CD8-positive, alpha-beta memory T cell (primary cell): ENCODE data around the gene SERPINB11. TPM values are rescaled to one million over a fixed set of nuclear protein-coding genes. Genes with fewer than 3 reads are reported as not detected.

ENCODE experiments used
- CTCF ChIA-PET: fragments of 350-600 bp; sonication (Branson Sonifier 250); formaldehyde crosslinking; loops from one replicate; lab custom pipeline; 2021; ENCODE audit warnings: antibody characterized with exemption; lab: Charles Lee
- POLR2A ChIA-PET: fragments of 350-600 bp; sonication (Branson Sonifier 250); formaldehyde crosslinking; loops from one replicate; lab custom pipeline; 2021; ENCODE audit warnings: antibody characterized with exemption; lab: Charles Lee
- DNase-seq, 5 donors: peaks; one replicate each; pipeline versions ENCODE4 v3.0.0 to v3.0.0-alpha.2; 2020 to 2022; ENCODE audit warnings: mixed read lengths in 1 of 5
- H3K27ac ChIP-seq: one replicate; pipeline ENCODE4 v1.7.0; 2013; ENCODE audit warnings: low read depth, mild to moderate bottlenecking, low read length, moderate library complexity
- H3K27me3 ChIP-seq: 2 replicates; pipeline ENCODE4 v1.7.0; 2013; ENCODE audit warnings: low read length, mild to moderate bottlenecking; ENCODE audit not compliant: insufficient read depth, poor library complexity, severe bottlenecking
- H3K36me3 ChIP-seq: 2 replicates; pipeline ENCODE4 v1.7.0; 2013; ENCODE audit warnings: mild to moderate bottlenecking, low read length, moderate library complexity; ENCODE audit not compliant: insufficient read depth
- H3K4me1 ChIP-seq: 2 replicates; pipeline ENCODE4 v1.7.0; 2013; ENCODE audit warnings: mild to moderate bottlenecking, low read length, moderate library complexity; ENCODE audit not compliant: insufficient read depth
- H3K4me3 ChIP-seq: 2 replicates; pipeline ENCODE4 v1.7.0; 2013; ENCODE audit warnings: mild to moderate bottlenecking, low read length
- H3K9me3 ChIP-seq: 2 replicates; pipeline ENCODE4 v1.7.0; 2013; ENCODE audit warnings: mild to moderate bottlenecking, low read length
- H3K27ac Mint-ChIP-seq, 8 donors: one replicate each; pipeline ENCODE4 v1.8.0; 2020 to 2021; ENCODE audit warnings: mixed read lengths in 8 of 8, mild to moderate bottlenecking in 6 of 8, inconsistent platforms in 3 of 8, moderate library complexity in 3 of 8
- H3K27me3 Mint-ChIP-seq, 2 donors: one replicate each; pipeline ENCODE4 v1.8.0; 2020 to 2021; ENCODE audit warnings: mixed read lengths in 2 of 2, mild to moderate bottlenecking in 1 of 2, moderate library complexity in 1 of 2
- H3K36me3 Mint-ChIP-seq, 3 donors: one replicate each; pipeline ENCODE4 v1.8.0; 2020 to 2021; ENCODE audit warnings: mixed read lengths in 3 of 3, inconsistent platforms in 1 of 3, mild to moderate bottlenecking in 1 of 3
- H3K4me1 Mint-ChIP-seq, 3 donors: one replicate each; pipeline ENCODE4 v1.8.0; 2020 to 2021; ENCODE audit warnings: mixed read lengths in 3 of 3, inconsistent platforms in 1 of 3, mild to moderate bottlenecking in 1 of 3
- H3K4me3 Mint-ChIP-seq, 7 donors: one replicate each; pipeline ENCODE4 v1.8.0; 2020 to 2021; ENCODE audit warnings: mixed read lengths in 7 of 7, mild to moderate bottlenecking in 6 of 7, moderate library complexity in 4 of 7, inconsistent platforms in 2 of 7
- H3K9me3 Mint-ChIP-seq, 5 donors: one replicate each; pipeline ENCODE4 v1.8.0; 2020 to 2022; ENCODE audit warnings: mixed read lengths in 5 of 5, mild to moderate bottlenecking in 3 of 5, moderate library complexity in 2 of 5, inconsistent platforms in 1 of 5
- polyA plus RNA-seq: library from polyadenylated mRNA; unstranded; fragments of 300-500 nt; fragmentation: Illumina TruSeq; gene quantifications from one replicate; pipeline ENCODE4 v1.2.3, GENCODE V29; 2021
- total RNA-seq, 2 experiments: library from RNA; stranded (reverse); gene quantifications; one replicate each; pipeline ENCODE4 v1.2.3, GENCODE V29; 2021

The SERPINB11 gene
- total and polyA plus RNA-seq, 3 experiments from 2014 or later, result not detected

GRCh38 chr18:63762518-63762917, 59.8 kb downstream of the SERPINB11 start:
- H3K9me3 Mint-ChIP-seq, result peaks cover 8 to 15% (median 14%) of the 10 kb centered on the region in 5 donors
- H3K4me3 Mint-ChIP-seq, result no peak overlapping the region
- ChIA-PET CTCF (no interaction called here), POLR2A (no interaction called here)
- H3K4me1 Mint-ChIP-seq, result no peaks in the 10 kb centered on the region
- no peak overlapping the region for H3K4me3 ChIP-seq
- no peak for DNase-seq
- no peaks in the 10 kb centered on the region for H3K36me3 ChIP-seq
- peaks cover 0 to 8% (median 4%) of the 10 kb centered on the region in 3 donors for H3K36me3 Mint-ChIP-seq
- H3K27me3 Mint-ChIP-seq, result no peaks in the 10 kb centered on the region
- no peak overlapping the region for H3K27ac Mint-ChIP-seq
- H3K4me1 ChIP-seq, result no peaks in the 10 kb centered on the region
- H3K27me3 ChIP-seq, result no peaks in the 10 kb centered on the region
- H3K9me3 ChIP-seq, result no peaks in the 10 kb centered on the region
- H3K27ac ChIP-seq, result no peak overlapping the region

DNA sequence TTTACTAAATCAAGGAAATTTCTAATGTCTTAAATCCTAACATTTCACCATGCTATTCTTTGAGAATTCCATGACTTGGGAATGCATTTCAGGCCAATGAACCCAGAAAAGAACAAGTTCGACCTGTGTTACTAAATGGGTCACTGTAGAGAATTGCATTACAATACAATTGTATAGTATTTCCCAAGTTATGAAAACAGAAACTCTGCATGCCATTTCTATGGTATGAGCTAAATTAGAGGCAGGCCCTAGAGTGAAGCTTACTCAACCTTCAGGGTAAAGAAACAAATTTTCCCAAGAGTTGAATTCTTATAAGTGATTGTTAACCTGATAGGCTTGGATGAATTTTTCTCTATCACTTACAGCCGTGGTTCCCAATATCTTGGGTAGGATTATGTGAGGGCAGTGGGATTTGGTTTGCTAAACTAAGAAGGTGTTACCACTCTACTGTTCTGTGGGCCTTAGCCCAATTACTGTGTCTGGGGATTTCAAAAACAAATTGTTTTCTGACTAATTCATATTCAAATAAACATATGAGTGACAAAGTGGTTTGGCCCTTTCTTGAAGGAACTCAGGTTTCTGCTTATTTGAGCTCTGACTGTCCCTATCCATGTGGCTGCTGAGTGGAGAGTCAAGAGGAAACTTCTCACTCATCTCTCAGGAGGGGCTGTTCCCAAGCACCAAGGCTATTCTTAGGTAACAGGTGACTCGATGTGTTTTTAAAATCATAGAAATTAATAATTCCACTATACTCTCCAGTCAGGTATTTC, 61.3 kb downstream of the SERPINB11 start:
- no peak for DNase-seq
- Histone ChIP-seq H3K27me3 (no peaks in the 10 kb centered on the region), H3K4me1 (no peaks in the 10 kb centered on the region), H3K9me3 (no peaks in the 10 kb centered on the region), H3K27ac (no peak overlapping the region), H3K36me3 (no peaks in the 10 kb centered on the region), H3K4me3 (no peak overlapping the region)
- Mint-ChIP-seq H3K27me3 (no peaks in the 10 kb centered on the region), H3K27ac (no peak overlapping the region), H3K9me3 (peaks cover 8 to 15% (median 13%) of the 10 kb centered on the region in 5 donors), H3K4me3 (no peak overlapping the region), H3K4me1 (no peaks in the 10 kb centered on the region), H3K36me3 (peaks cover 0 to 8% (median 4%) of the 10 kb centered on the region in 3 donors)
- ChIA-PET POLR2A (no interaction called here), CTCF (no interaction called here)

DNA sequence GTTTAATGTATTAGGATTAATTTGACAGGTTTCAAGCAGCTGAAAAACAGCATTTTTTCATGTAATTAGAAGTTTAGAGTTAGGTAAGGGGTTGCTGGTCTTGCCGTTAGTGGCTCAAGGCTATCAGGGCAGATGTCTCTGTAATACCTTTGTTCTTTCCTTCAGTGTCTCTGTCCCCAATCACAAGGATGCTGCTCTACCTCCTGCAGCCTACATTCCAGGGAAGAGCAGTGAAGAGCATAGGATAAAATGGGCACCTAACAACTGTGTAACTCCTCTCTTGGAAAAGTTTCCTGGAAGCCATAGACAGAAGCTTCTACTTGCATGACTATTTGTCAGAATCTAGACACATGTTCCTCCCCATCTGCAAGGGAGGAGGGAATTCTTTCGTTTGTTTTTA, 63.1 kb downstream of the SERPINB11 start:
- POLR2A ChIA-PET, result no interaction called here

More for the DNA sequence above, 63.1 kb downstream of the SERPINB11 start:
- H3K36me3 Mint-ChIP-seq, result no peaks in the 10 kb centered on the region
- H3K9me3 Mint-ChIP-seq, result peaks cover 0 to 3% (median 3%) of the 10 kb centered on the region in 5 donors
- H3K27me3 Mint-ChIP-seq, result no peaks in the 10 kb centered on the region
- H3K4me1 Mint-ChIP-seq, result no peaks in the 10 kb centered on the region
- no peaks in the 10 kb centered on the region for H3K9me3 ChIP-seq
- no peak overlapping the region for H3K4me3 ChIP-seq
- DNase-seq, result no peak
- H3K27me3 ChIP-seq, result no peaks in the 10 kb centered on the region
- H3K27ac Mint-ChIP-seq, result no peak overlapping the region
- H3K36me3 ChIP-seq, result no peaks in the 10 kb centered on the region
- CTCF ChIA-PET, result no interaction called here
- no peaks in the 10 kb centered on the region for H3K4me1 ChIP-seq
- H3K4me3 Mint-ChIP-seq, result no peak overlapping the region
- H3K27ac ChIP-seq, result no peak overlapping the region

Other genes starting within 250 kb of the SERPINB11 start
- not detected for gene SERPINB5, start 226.0 kb upstream of the SERPINB11 start, total RNA-seq
- not detected for gene SERPINB5, start 226.0 kb upstream of the SERPINB11 start, polyA plus RNA-seq
- not detected for gene SERPINB12, start 160.6 kb upstream of the SERPINB11 start, total RNA-seq
- gene SERPINB12, start 160.6 kb upstream of the SERPINB11 start, polyA plus RNA-seq, result not detected
- gene SERPINB13, start 115.6 kb upstream of the SERPINB11 start, total RNA-seq, result not detected
- gene SERPINB13, start 115.6 kb upstream of the SERPINB11 start, polyA plus RNA-seq, result not detected
- not detected for gene SERPINB4, start 58.7 kb upstream of the SERPINB11 start, total RNA-seq
- not detected for gene SERPINB4, start 58.7 kb upstream of the SERPINB11 start, polyA plus RNA-seq
- not detected for gene SERPINB3, start 41.1 kb upstream of the SERPINB11 start, total RNA-seq
- not detected for gene SERPINB3, start 41.1 kb upstream of the SERPINB11 start, polyA plus RNA-seq
- not detected for gene SERPINB7, start 72.5 kb downstream of the SERPINB11 start, total RNA-seq
- gene SERPINB7, start 72.5 kb downstream of the SERPINB11 start, polyA plus RNA-seq, result not detected
- gene SERPINB2, start 184.7 kb downstream of the SERPINB11 start, total RNA-seq, result 1 to 10 TPM; 1.2 to 1.7 TPM
- gene SERPINB2, start 184.7 kb downstream of the SERPINB11 start, polyA plus RNA-seq, result not detected
- gene SERPINB10, start 205.0 kb downstream of the SERPINB11 start, total RNA-seq, result not detected
- not detected for gene SERPINB10, start 205.0 kb downstream of the SERPINB11 start, polyA plus RNA-seq
- gene HMSD, start 246.3 kb downstream of the SERPINB11 start, total RNA-seq, result 10 to 100 TPM in 1 of 2 experiments, 1 to 10 TPM in 1; 9.8 to 11.4 TPM
- gene HMSD, start 246.3 kb downstream of the SERPINB11 start, polyA plus RNA-seq, result not detected